ENCODE results near the gene RPS6KA5.

RPS6KA5 gene

GRCh38 chr14:90797919-90798318, 262.5 kb downstream of the RPS6KA5 start:
- TF ChIP-seq CTCF (IDR thresholded peaks at IDR 0.05; ENCODE audit: insufficient read depth, low read depth, low read length, missing control alignments), result no peak
- DNase-seq (ENCODE audit: low read depth), result no peak
- H3K4me3 ChIP-seq (ENCODE audit: low read depth, low read length), result no peak overlapping the region
